ENCODE measurements around the gene CCDC134.

Gene CCDC134

DNA sequence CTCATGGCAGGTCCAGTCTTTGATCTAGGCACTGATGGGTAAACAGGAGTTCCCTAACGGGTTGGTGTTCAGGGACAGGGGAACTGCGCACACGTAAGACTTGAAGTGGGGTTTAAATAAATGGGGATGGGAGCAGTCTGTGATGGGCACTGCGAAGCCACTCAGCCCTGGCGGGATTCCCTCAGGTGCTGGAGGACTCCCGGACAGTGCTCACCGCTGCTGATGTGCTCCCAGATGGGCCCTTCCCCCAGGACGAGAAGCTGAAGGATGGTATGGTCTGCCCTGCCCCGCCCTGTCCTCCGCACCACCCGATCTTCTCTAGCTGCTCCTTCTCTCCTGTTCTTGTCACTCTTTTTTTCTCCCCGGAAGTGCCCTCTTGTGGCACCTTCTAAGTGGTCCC, 9.5 kb downstream of the CCDC134 start:
- no peak for TF ChIP-seq ZFX (IDR thresholded peaks at IDR 0.05)
- TF ChIP-seq, protein P1, sequence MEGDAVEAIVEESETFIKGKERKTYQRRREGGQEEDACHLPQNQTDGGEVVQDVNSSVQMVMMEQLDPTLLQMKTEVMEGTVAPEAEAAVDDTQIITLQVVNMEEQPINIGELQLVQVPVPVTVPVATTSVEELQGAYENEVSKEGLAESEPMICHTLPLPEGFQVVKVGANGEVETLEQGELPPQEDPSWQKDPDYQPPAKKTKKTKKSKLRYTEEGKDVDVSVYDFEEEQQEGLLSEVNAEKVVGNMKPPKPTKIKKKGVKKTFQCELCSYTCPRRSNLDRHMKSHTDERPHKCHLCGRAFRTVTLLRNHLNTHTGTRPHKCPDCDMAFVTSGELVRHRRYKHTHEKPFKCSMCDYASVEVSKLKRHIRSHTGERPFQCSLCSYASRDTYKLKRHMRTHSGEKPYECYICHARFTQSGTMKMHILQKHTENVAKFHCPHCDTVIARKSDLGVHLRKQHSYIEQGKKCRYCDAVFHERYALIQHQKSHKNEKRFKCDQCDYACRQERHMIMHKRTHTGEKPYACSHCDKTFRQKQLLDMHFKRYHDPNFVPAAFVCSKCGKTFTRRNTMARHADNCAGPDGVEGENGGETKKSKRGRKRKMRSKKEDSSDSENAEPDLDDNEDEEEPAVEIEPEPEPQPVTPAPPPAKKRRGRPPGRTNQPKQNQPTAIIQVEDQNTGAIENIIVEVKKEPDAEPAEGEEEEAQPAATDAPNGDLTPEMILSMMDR (conservative IDR thresholded peaks at IDR 0.05) = no peak
- H3K27ac ChIP-seq = no peak overlapping the region

DNA sequence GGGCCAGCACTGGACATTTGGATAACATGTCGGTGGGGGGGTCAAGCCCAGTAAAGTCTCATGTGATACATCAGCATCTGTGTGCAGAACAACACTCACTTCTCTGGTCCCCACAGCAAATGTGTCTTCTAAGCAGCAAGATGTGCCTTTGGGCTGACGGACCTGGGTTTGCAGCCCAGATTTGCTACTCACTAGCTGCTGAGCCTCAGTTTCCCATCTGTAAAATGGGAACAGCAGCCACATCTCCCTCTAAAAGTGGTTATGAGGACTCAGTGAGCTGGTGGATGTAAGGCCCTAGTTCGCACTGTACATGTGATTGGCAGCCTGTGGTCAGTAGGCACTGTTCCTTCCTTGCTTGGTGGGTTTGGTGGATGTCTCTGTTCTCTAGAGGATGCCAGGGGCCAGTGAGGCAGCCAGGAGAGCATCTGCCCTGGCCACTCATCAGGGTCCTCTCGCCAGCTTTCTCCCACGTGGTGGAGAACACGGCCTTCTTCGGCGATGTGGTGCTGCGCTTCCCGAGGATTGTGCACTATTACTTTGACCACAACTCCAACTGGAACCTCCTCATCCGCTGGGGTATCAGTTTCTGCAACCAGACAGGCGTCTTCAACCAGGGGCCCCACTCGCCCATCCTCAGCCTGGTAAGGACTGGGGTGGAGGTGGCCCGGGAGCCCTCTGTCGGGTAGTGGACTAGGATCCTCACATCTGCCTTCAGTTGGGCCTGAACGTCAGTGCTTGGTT, 12.5 kb downstream of the CCDC134 start:
- no peak overlapping the region for H3K27ac ChIP-seq
- no peak for TF ChIP-seq ZFX (IDR thresholded peaks at IDR 0.05)

DNA sequence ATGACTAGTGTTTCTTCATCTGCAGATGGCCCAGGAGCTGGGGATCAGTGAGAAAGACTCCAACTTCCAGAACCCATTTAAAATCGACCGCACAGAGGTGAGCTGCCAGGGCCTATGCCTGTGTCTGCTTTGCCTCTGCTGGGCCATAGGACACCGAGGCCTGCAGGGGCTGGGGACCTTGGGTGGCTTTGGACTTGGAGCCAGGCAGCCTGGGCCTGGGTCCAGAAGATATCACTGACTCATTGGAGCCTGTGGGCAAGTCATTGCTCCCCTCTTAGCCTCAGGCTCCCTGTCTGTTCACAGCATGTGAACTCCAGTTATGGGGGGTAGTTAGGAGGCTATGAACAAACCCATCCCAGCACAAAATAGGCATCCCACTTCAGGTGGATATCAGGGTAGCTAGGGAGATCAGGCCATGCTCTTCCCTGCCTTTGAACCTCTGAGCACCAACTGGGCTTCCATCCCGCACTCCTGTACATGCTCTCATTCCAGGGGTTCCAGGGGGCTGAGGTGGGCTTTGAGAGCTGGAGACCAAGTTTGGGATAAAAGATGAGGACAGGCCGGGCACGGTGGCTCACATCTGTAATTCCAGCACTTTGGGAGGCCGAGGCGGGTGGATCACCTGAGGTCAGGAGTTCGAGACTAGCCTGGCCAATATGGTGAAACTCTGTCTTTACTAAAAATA, 13.4 kb downstream of the CCDC134 start:
- no peak for TF ChIP-seq ZFX (IDR thresholded peaks at IDR 0.05)
- TF ChIP-seq, protein P1 (conservative IDR thresholded peaks at IDR 0.05) = no peak
- no peak overlapping the region for H3K27ac ChIP-seq

DNA sequence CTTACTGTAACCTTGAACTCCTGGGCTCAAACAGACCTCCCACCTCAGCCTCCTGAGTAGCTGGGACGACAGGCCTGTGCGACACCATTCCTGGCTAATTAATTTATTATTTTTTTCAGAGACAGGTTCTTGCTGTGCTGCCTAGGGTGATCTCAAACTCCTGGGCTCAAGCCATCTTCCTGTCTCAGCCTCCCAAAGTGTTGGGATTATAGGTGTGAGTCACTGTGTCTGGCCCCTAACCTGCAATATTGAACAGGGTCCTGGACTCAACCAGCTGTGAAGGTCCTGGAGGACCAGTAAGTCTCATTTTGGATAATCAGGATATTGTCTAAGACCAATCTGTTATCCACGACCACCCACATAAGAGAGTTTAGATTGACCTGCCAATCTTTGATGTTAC, 15.2 kb downstream of the CCDC134 start:
- H3K27ac ChIP-seq = no peak overlapping the region
- TF ChIP-seq, protein P1 (conservative IDR thresholded peaks at IDR 0.05) = no peak
- no peak for TF ChIP-seq ZFX (IDR thresholded peaks at IDR 0.05)

DNA sequence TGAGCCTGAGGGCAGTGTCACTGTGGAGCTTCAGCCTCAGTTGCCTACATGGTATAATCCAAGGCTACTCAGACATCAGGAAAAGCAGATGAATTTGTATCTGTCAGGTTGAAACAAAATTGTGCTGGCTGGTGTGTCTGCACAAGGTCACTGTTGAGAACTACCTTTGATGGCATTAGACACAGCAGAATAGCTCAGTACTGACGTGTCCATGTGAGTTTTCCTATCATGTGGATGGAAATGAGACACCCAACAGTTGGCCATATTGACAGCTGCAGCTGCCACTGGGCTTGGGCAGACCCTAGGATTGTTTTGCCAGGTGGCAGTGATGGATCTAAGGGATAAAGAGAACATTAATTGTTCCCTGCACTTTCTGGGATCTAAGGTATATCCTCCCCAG, 15.8 kb downstream of the CCDC134 start:
- TF ChIP-seq, protein P1 (conservative IDR thresholded peaks at IDR 0.05) = no peak
- TF ChIP-seq ZFX (IDR thresholded peaks at IDR 0.05) = 0 out of 2 replicates have a peak, but pooled peaks have one; percentile 7
- H3K27ac ChIP-seq = no peak overlapping the region

DNA sequence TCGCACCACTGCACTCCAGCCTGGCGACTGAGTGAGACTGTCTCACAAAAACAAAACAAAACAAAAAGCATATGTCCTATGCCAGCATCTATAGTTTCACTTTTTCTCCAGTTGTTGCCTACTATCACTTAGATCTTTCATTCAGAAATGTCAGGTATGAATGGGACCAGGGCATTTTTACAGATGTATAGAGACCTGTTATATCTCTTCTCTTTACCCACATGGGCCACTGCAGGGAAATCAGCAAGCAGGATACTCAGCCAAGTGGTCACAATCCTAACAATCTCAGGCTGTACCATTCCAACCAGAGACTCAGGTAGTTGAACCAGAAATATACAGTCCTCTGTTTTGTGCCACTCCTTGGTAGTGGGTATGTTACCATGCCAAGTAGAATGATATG, 16.4 kb downstream of the CCDC134 start:
- no peak overlapping the region for H3K27ac ChIP-seq
- TF ChIP-seq ZFX (IDR thresholded peaks at IDR 0.05) = no peak
- TF ChIP-seq, protein P1 (conservative IDR thresholded peaks at IDR 0.05) = no peak

DNA sequence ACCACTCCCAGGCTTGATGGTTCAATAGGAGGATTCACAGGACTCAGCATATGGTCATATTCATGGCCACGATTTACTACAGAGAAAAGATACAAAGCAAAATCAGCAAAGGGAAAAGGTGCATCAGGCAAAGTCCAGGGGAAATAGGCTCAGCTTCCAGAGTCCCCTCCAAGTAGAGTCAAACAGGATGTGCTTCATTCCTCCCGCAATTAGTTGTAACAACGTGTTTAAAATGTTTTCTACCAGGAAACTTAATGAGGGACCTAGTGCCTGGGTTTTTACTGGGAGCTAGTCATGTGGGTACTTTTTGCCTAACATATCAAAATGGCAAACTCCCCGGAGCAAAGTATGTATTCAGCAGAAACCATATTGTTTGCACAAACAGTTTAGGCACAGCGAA, 17.5 kb downstream of the CCDC134 start:
- no peak overlapping the region for H3K27ac ChIP-seq
- TF ChIP-seq, protein P1 (conservative IDR thresholded peaks at IDR 0.05) = no peak
- no peak for TF ChIP-seq ZFX (IDR thresholded peaks at IDR 0.05)
